SK-N-SH (cell line): ENCODE data around the gene DYRK1A. TPM values are rescaled to one million over a fixed set of nuclear protein-coding genes. Genes with fewer than 3 reads are reported as not detected.

Experiments
- CTCF ChIA-PET: fragments of 300-600, 350-600 bp; formaldehyde crosslinking; extraction: SDS; loops from one replicate; lab custom pipeline; 2021; lab: Yijun Ruan, JAX
- POLR2A ChIA-PET: fragments of 350-600 bp; sonication (Branson Sonifier 250); formaldehyde crosslinking; extraction: SDS; loops from one replicate; lab custom pipeline; 2020; ENCODE audit warnings: antibody characterized with exemption, inconsistent platforms; lab: Yijun Ruan, JAX
- DNase-seq: peaks from one replicate; pipeline ENCODE4 v3.0.0; 2012
- H2AFZ ChIP-seq: fragments of 200-600 bp; sonication (generic); 2 replicates; pipeline ENCODE4 v1.8.1; 2016; ENCODE audit warnings: antibody characterized with exemption, mild to moderate bottlenecking, low read depth
- H3F3A ChIP-seq: fragments of 200-600 bp; sonication (generic); replicated peaks from 2 replicates; pipeline ENCODE3; 2016; ENCODE audit warnings: antibody characterized with exemption, mild to moderate bottlenecking; ENCODE audit not compliant: insufficient read depth
- H3K27ac ChIP-seq, 2 experiments: fragments of 200-500 bp in 1 of 2; fragments of 200-600 bp in 1 of 2; sonication (Bioruptor generic) in 1 of 2; sonication (generic), shearing (Covaris generic) in 1 of 2; 2 replicates each; pipeline versions ENCODE4 v1.5.1 to v1.6.1; 2014 to 2016; ENCODE audit warnings: low read depth in 2 of 2, inconsistent platforms in 1 of 2, low read length in 1 of 2, mild to moderate bottlenecking in 1 of 2, mixed read lengths in 1 of 2
- H3K27me3 ChIP-seq: fragments of 200-600 bp; sonication (generic), shearing (Covaris generic); 2 replicates; pipeline ENCODE4 v1.6.1; 2016; ENCODE audit warnings: mixed run types; ENCODE audit not compliant: insufficient read depth
- H3K36me3 ChIP-seq, 2 experiments: fragments of 200-500 bp in 1 of 2; fragments of 200-600 bp in 1 of 2; sonication (Bioruptor generic) in 1 of 2; sonication (generic) in 1 of 2; replicated peaks in 1 of 2; 2 replicates each; pipeline versions ENCODE3 to v1.5.1; 2014 to 2016; ENCODE audit warnings: low read length in 1 of 2, mild to moderate bottlenecking in 1 of 2; ENCODE audit not compliant: insufficient read depth in 2 of 2, control insufficient read depth in 1 of 2
- H3K4me1 ChIP-seq, 2 experiments: fragments of 200-500 bp in 1 of 2; fragments of 200-600 bp in 1 of 2; sonication (Bioruptor generic) in 1 of 2; sonication (generic), shearing (Covaris generic) in 1 of 2; 2 replicates each; pipeline versions ENCODE4 v1.5.1 to v1.6.1; 2014 to 2016; ENCODE audit warnings: low read depth in 1 of 2, low read length in 1 of 2, mixed run types in 1 of 2; ENCODE audit not compliant: insufficient read depth in 2 of 2, control insufficient read depth in 1 of 2
- H3K4me2 ChIP-seq: fragments of 200-600 bp; sonication (generic), shearing (Covaris generic); 2 replicates; pipeline ENCODE4 v1.6.1; 2017; ENCODE audit warnings: mixed run types
- H3K4me3 ChIP-seq, 2 experiments: fragments of 200-500 bp in 1 of 2; fragments of 200-600 bp in 1 of 2; sonication (Bioruptor generic) in 1 of 2; sonication (generic), shearing (Covaris generic) in 1 of 2; 2 replicates each; pipeline versions ENCODE4 v1.5.1 to v1.8.1; 2014 to 2016; ENCODE audit warnings: low read depth in 2 of 2, inconsistent platforms in 1 of 2, low read length in 1 of 2, mild to moderate bottlenecking in 1 of 2, mixed read lengths in 1 of 2, moderate library complexity in 1 of 2
- H3K79me2 ChIP-seq: fragments of 200-600 bp; sonication (generic); 2 replicates; pipeline ENCODE4 v1.8.1; 2017; ENCODE audit warnings: mild to moderate bottlenecking; ENCODE audit not compliant: insufficient read depth
- H3K9ac ChIP-seq: fragments of 200-600 bp; sonication (generic); 2 replicates; pipeline ENCODE4 v1.6.1; 2017; ENCODE audit warnings: mixed run types
- H3K9me2 ChIP-seq: fragments of 200-600 bp; sonication (generic); 2 replicates; pipeline ENCODE4 v1.6.1; 2017; ENCODE audit warnings: mixed run types
- H3K9me3 ChIP-seq: fragments of 200-600 bp; sonication (generic); 2 replicates; pipeline ENCODE4 v1.6.1; 2017; ENCODE audit warnings: mixed run types, mild to moderate bottlenecking, moderate library complexity
- H4K20me1 ChIP-seq: fragments of 200-600 bp; sonication (generic); 2 replicates; pipeline ENCODE4 v1.6.1; 2017; ENCODE audit warnings: mild to moderate bottlenecking, mixed run types; ENCODE audit not compliant: insufficient read depth
- CHD2 ChIP-seq: fragments of 150-350 bp; IDR thresholded peaks from 2 replicates; pipeline ENCODE4 v1.6.1; 2018; ENCODE audit warnings: low read length; ENCODE audit not compliant: partially characterized antibody
- ELF1 ChIP-seq: IDR thresholded peaks from 2 replicates; pipeline ENCODE4 v1.4.0; 2012
- MEF2A ChIP-seq: IDR thresholded peaks from 2 replicates; pipeline ENCODE4 v1.4.0; 2012; ENCODE audit warnings: low read depth, borderline replicate concordance
- MXI1 ChIP-seq: IDR thresholded peaks from 2 replicates; pipeline ENCODE4 v1.6.1; 2012; ENCODE audit warnings: mild to moderate bottlenecking, low read depth, low read length, improper control_type of control experiment
- NRF1 ChIP-seq: IDR thresholded peaks from 2 replicates; pipeline ENCODE4 v1.6.1; 2012; ENCODE audit warnings: low read depth, mild to moderate bottlenecking, low read length
- POLR2AphosphoS5 ChIP-seq: IDR thresholded peaks from 2 replicates; pipeline ENCODE4 v1.6.1; 2012; ENCODE audit warnings: low read depth, low read length
- RCOR1 ChIP-seq: fragments of 150-350 bp; IDR thresholded peaks from 2 replicates; pipeline ENCODE4 v1.6.1; 2017; ENCODE audit warnings: antibody characterized with exemption, low read length
- SIN3A ChIP-seq: IDR thresholded peaks from 2 replicates; pipeline ENCODE4 v1.6.1; 2012; ENCODE audit warnings: low read depth, mild to moderate bottlenecking, low read length, moderate library complexity, borderline replicate concordance
- SMC3 ChIP-seq: IDR thresholded peaks from 2 replicates; pipeline ENCODE4 v1.6.1; 2012; ENCODE audit warnings: low read depth, low read length, improper control_type of control experiment
- TAF1 ChIP-seq: IDR thresholded peaks from 2 replicates; pipeline ENCODE4 v1.6.1; 2012; ENCODE audit warnings: low read depth, mild to moderate bottlenecking, low read length, moderate library complexity, borderline replicate concordance
- YY1 ChIP-seq: IDR thresholded peaks from 2 replicates; pipeline ENCODE4 v1.4.0; 2012; ENCODE audit warnings: low read depth, mild to moderate bottlenecking
- WGBS: methylation state at CpG from one replicate; pipeline ENCODE4 v1.1.6; 2017; ENCODE audit warnings: low lambda C conversion rate; 5-methylcytosine and 5-hydroxymethylcytosine counted together
- polyA plus RNA-seq, 3 experiments: library from polyadenylated mRNA; depleted of rRNA; stranded (reverse); fragments of >200 nt; gene quantifications; 2 replicates each; pipeline ENCODE4 v1.2.3, GENCODE V29; 2012
- TF ChIP-seq, protein P1 (sequence below): IDR thresholded peaks from 2 replicates; pipeline ENCODE4 v1.4.0; 2012; ENCODE audit warnings: low read depth, borderline replicate concordance
- TF ChIP-seq, protein P2 (sequence below): IDR thresholded peaks from 2 replicates; pipeline ENCODE4 v1.4.0; 2012; ENCODE audit warnings: low read depth
- TF ChIP-seq, protein P3 (sequence below): fragments of 150-350 bp; IDR thresholded peaks from 2 replicates; pipeline ENCODE4 v1.6.1; 2017; ENCODE audit warnings: antibody characterized with exemption, low read length, low read depth, borderline replicate concordance
- TF ChIP-seq, protein P4 (sequence below): fragments of 200-600 bp; sonication (generic); IDR thresholded peaks from 2 replicates; pipeline ENCODE4 v1.6.1; 2017; ENCODE audit warnings: antibody characterized with exemption, mild to moderate bottlenecking, moderate library complexity
- TF ChIP-seq, protein P5 (sequence below): IDR thresholded peaks from 2 replicates; pipeline ENCODE4; 2012

Gene DYRK1A
- polyA plus RNA-seq, 1 of the 3 experiments (the other 2 are of a cell fraction): 19.3 TPM

DNA sequence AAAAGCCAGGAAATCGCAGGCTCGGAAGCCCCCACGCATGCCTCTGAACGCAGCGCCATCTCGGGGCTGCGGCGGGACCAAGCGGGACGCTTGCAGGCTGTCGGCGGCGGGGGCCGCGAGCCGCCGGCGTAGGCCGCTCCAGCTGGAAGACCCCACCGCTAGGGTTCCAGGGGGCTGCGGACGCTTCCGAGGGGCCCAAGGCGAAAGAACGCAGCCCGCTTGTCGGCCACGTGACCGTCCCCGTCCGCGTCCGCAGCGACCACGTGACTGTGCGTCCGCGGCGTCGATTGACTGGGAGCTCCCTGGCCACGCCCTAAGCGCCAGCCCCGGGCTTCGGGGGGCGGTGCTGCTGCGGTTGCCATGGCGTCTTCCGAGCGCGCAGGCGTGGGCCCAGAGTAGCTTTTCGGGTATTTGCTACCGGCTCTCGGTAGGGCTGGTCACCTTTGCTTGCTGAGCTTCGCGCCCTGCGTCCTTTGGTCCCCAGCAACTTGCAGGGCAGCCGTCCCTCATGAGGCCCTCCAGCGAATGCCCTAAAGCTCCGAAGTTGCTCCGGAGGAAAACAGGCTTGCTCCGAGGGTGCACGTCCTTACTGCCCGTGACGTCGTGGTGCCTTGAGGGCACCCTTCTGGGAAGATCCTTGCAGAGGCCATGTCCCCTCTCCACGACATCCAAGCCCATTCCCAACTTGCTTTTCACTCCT lies 197.2 kb downstream of the DYRK1A start:
- WGBS: 10% methylated on average over 4 of the region's 67 CpGs
- no peaks in the 10 kb centered on the region for H4K20me1 ChIP-seq
- no peaks in the 10 kb centered on the region for H3K27me3 ChIP-seq
- H2AFZ ChIP-seq: peak overlapping the region; percentile 99
- H3K9me2 ChIP-seq: no peaks in the 10 kb centered on the region
- no peaks in the 10 kb centered on the region for H3K79me2 ChIP-seq
- ChIA-PET POLR2A (interaction anchor here (0.9 to 1.5 kb wide), 6 partner anchors 9 to 296 kb away, joined by 3 to 9 read pairs (median 4); partner anchors contain the start of gene VPS26C), CTCF (interaction anchor here (0.6 to 2.9 kb wide), 8 partner anchors 10 to 571 kb away, joined by 3 to 8 read pairs (median 4); no protein-coding TSS in a partner anchor)
- H3K4me1 ChIP-seq: peaks cover 7 to 20% of the 10 kb centered on the region in 2 experiments; a peak in 2 of 4 replicates
- no peaks in the 10 kb centered on the region for H3K9me3 ChIP-seq
- DNase-seq: peak; percentile 97
- peaks cover 12% of the 10 kb centered on the region for H3F3A ChIP-seq
- H3K4me2 ChIP-seq: peak overlapping the region; percentile 96
- no peaks in the 10 kb centered on the region for H3K36me3 ChIP-seq
- TF ChIP-seq, protein P1, sequence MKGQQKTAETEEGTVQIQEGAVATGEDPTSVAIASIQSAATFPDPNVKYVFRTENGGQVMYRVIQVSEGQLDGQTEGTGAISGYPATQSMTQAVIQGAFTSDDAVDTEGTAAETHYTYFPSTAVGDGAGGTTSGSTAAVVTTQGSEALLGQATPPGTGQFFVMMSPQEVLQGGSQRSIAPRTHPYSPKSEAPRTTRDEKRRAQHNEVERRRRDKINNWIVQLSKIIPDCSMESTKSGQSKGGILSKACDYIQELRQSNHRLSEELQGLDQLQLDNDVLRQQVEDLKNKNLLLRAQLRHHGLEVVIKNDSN: peak; percentile 99
- TF ChIP-seq, protein P2, sequence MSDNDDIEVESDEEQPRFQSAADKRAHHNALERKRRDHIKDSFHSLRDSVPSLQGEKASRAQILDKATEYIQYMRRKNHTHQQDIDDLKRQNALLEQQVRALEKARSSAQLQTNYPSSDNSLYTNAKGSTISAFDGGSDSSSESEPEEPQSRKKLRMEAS: peak; percentile 96
- TF ChIP-seq POLR2AphosphoS5: peak; percentile 74
- TF ChIP-seq CHD2: peak; percentile 37
- no peak for TF ChIP-seq ELF1
- TF ChIP-seq, protein P3, sequence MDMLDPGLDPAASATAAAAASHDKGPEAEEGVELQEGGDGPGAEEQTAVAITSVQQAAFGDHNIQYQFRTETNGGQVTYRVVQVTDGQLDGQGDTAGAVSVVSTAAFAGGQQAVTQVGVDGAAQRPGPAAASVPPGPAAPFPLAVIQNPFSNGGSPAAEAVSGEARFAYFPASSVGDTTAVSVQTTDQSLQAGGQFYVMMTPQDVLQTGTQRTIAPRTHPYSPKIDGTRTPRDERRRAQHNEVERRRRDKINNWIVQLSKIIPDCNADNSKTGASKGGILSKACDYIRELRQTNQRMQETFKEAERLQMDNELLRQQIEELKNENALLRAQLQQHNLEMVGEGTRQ: peak; percentile 92
- 0 out of 2 replicates have a peak, but pooled peaks have one; percentile 8 for TF ChIP-seq YY1
- TF ChIP-seq TAF1: peak; percentile 44; the same call in 1 of the 2 replicates
- no peak for TF ChIP-seq MEF2A
- TF ChIP-seq, protein P4, sequence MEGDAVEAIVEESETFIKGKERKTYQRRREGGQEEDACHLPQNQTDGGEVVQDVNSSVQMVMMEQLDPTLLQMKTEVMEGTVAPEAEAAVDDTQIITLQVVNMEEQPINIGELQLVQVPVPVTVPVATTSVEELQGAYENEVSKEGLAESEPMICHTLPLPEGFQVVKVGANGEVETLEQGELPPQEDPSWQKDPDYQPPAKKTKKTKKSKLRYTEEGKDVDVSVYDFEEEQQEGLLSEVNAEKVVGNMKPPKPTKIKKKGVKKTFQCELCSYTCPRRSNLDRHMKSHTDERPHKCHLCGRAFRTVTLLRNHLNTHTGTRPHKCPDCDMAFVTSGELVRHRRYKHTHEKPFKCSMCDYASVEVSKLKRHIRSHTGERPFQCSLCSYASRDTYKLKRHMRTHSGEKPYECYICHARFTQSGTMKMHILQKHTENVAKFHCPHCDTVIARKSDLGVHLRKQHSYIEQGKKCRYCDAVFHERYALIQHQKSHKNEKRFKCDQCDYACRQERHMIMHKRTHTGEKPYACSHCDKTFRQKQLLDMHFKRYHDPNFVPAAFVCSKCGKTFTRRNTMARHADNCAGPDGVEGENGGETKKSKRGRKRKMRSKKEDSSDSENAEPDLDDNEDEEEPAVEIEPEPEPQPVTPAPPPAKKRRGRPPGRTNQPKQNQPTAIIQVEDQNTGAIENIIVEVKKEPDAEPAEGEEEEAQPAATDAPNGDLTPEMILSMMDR: peak; percentile 47
- TF ChIP-seq MXI1: peak; percentile 82
- TF ChIP-seq SIN3A: 0 out of 2 replicates have a peak, but pooled peaks have one; percentile 19
- TF ChIP-seq, protein P5, sequence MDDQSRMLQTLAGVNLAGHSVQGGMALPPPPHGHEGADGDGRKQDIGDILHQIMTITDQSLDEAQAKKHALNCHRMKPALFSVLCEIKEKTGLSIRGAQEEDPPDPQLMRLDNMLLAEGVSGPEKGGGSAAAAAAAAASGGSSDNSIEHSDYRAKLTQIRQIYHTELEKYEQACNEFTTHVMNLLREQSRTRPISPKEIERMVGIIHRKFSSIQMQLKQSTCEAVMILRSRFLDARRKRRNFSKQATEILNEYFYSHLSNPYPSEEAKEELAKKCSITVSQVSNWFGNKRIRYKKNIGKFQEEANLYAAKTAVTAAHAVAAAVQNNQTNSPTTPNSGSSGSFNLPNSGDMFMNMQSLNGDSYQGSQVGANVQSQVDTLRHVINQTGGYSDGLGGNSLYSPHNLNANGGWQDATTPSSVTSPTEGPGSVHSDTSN: no peak
- TF ChIP-seq SMC3: no peak
- TF ChIP-seq RCOR1: no peak
- TF ChIP-seq NRF1: peak; percentile 72
- peak overlapping the region; percentile 94 for H3K9ac ChIP-seq
- peak overlapping the region; percentile 68 to 73 for H3K4me3 ChIP-seq
- peak overlapping the region; percentile 87 to 99 for H3K27ac ChIP-seq
